Left cardiac atrium (tissue), 4 donors: ENCODE measurements around the gene CD200R1L. TPM values are rescaled to one million over a fixed set of nuclear protein-coding genes. Genes with fewer than 3 reads are reported as not detected.

ENCODE experiments used
- ATAC-seq, 2 donors: fragments of 200-7000 bp; cut with Tn5 transposase; one replicate each; pipeline ENCODE4 v1.9.1; 2020; ENCODE audit warnings: mild to moderate bottlenecking in 2 of 2, moderate library complexity in 2 of 2
- DNase-seq: peaks from one replicate; pipeline ENCODE4 v3.0.0-alpha.2; 2020
- intact Hi-C, 2 donors: fragments of 100-400 bp; cut with DNase I; formaldehyde crosslinking; loops; one replicate each; pipeline versions ENCODE4 v1.14.1 to v1.15.1; 2022 to 2023
- total RNA-seq, 2 donors: library from RNA; stranded (reverse); fragmentation: NEBNext Ultra II Directional; extraction: Animal tissue kit (Norgen Biotek cat#: 25700); gene quantifications; one replicate each; pipeline ENCODE4 v1.2.1, GENCODE V29; 2021
- donor health status: DM: no; HTN: yes; CAD: no.
- donor health status: DM: no; HTN: yes; CAD: no; lungs with severe emphysema.
- donor health status: DM: yes; HTN: yes; CAD: no.
- donor health status: Dilated cardiomyopathy.

The CD200R1L gene
- total RNA-seq, 2 donors from 2014 or later = not detected

- ATAC-seq (no peak), DNase-seq (no peak)
- intact Hi-C loops = no loop called here
Measured at GRCh38 chr3:112829046-112829445, 17.6 kb downstream of the CD200R1L start.

GRCh38 chr3:112822064-112823055 lies 24.3 kb downstream of the CD200R1L start:
- intact Hi-C loops = no loop called here
- ATAC-seq = peak in 1 of 2 donors; percentile 24
- no peak for DNase-seq

GRCh38 chr3:112818289-112818688 lies 28.4 kb downstream of the CD200R1L start:
- DNase-seq = no peak
- ATAC-seq = no peak
- intact Hi-C loops = loop anchor here in 1 of 2 donors (10.0 kb wide), 1 partner anchor 173 kb away; the partner anchor contains the start of gene CCDC80

- DNase-seq (no peak), ATAC-seq (no peak)
- intact Hi-C loops = loop anchor here in 1 of 2 donors (10.0 kb wide), 1 partner anchor 173 kb away; the partner anchor contains the start of gene CCDC80
Measured at GRCh38 chr3:112817797-112818196, 28.9 kb downstream of the CD200R1L start.

GRCh38 chr3:112817271-112817670 lies 29.4 kb downstream of the CD200R1L start:
- DNase-seq (no peak), ATAC-seq (no peak)
- intact Hi-C loops = loop anchor here in 1 of 2 donors (10.0 kb wide), 1 partner anchor 172 kb away; the partner anchor contains the start of gene CCDC80

GRCh38 chr3:112815981-112816380 lies 30.7 kb downstream of the CD200R1L start:
- ATAC-seq = no peak
- no peak for DNase-seq
- intact Hi-C loops = loop anchor here in 1 of 2 donors (10.0 kb wide), 1 partner anchor 171 kb away; the partner anchor contains the start of gene CCDC80

- no peak for DNase-seq
- intact Hi-C loops = loop anchor here (5.0 to 10.0 kb wide), 2 partner anchors 169 to 172 kb away; partner anchors contain the start of gene CCDC80 (in 2 of the 2)
- peak; percentile 38 to 48 for ATAC-seq
Measured at GRCh38 chr3:112814266-112814665, 32.4 kb downstream of the CD200R1L start.

GRCh38 chr3:112813723-112814171 lies 32.9 kb downstream of the CD200R1L start:
- ATAC-seq (peak in 1 of 2 donors; percentile 39), DNase-seq (peak; percentile 22)
- intact Hi-C loops = loop anchor here (5.0 to 10.0 kb wide), 2 partner anchors 169 to 171 kb away; partner anchors contain the start of gene CCDC80 (in 2 of the 2)

GRCh38 chr3:112813016-112813415 lies 33.6 kb downstream of the CD200R1L start:
- intact Hi-C loops = loop anchor here (5.0 to 10.0 kb wide), 2 partner anchors 168 to 171 kb away; partner anchors contain the start of gene CCDC80 (in 2 of the 2)
- ATAC-seq (no peak), DNase-seq (no peak)

GRCh38 chr3:112811917-112812660 lies 34.6 kb downstream of the CD200R1L start:
- DNase-seq (no peak), ATAC-seq (peak in 1 of 2 donors; percentile 9)
- intact Hi-C loops = loop anchor here (5.0 to 10.0 kb wide), 2 partner anchors 167 to 170 kb away; partner anchors contain the start of gene CCDC80 (in 2 of the 2)

- DNase-seq (peak; percentile 53), ATAC-seq (peak; percentile 81 to 93)
- intact Hi-C loops = loop anchor here (5.0 to 10.0 kb wide), 2 partner anchors 167 to 169 kb away; partner anchors contain the start of gene CCDC80 (in 2 of the 2)
Measured at GRCh38 chr3:112811131-112811884, 35.4 kb downstream of the CD200R1L start.

- no peak for DNase-seq
- ATAC-seq = no peak
- intact Hi-C loops = loop anchor here (5.0 to 10.0 kb wide), 2 partner anchors 166 to 168 kb away; partner anchors contain the start of gene CCDC80 (in 2 of the 2)
Measured at GRCh38 chr3:112810561-112810960, 36.1 kb downstream of the CD200R1L start.

- DNase-seq (no peak), ATAC-seq (no peak)
- intact Hi-C loops = no loop called here
Measured at GRCh38 chr3:112808136-112808535, 38.5 kb downstream of the CD200R1L start.

- no peak for ATAC-seq
- intact Hi-C loops = no loop called here
- DNase-seq = no peak
Measured at GRCh38 chr3:112807685-112808084, 39.0 kb downstream of the CD200R1L start.

GRCh38 chr3:112806903-112807302 lies 39.8 kb downstream of the CD200R1L start:
- no peak for ATAC-seq
- intact Hi-C loops = no loop called here
- DNase-seq = no peak

- DNase-seq = no peak
- no peak for ATAC-seq
- intact Hi-C loops = no loop called here
Measured at GRCh38 chr3:112805126-112805525, 41.5 kb downstream of the CD200R1L start.

- no peak for DNase-seq
- intact Hi-C loops = no loop called here
- ATAC-seq = no peak
Measured at GRCh38 chr3:112804021-112804420, 42.6 kb downstream of the CD200R1L start.

- intact Hi-C loops = no loop called here
- DNase-seq (no peak), ATAC-seq (no peak)
Measured at GRCh38 chr3:112803467-112803866, 43.2 kb downstream of the CD200R1L start.
